ENCODE data around the gene GRIA1. TPM values are rescaled to one million over a fixed set of nuclear protein-coding genes. Genes with fewer than 3 reads are reported as not detected.

GRIA1 gene
- total RNA-seq, 4 donors from 2014 or later, result 0.12 to 0.19 TPM; not detected in 2

DNA sequence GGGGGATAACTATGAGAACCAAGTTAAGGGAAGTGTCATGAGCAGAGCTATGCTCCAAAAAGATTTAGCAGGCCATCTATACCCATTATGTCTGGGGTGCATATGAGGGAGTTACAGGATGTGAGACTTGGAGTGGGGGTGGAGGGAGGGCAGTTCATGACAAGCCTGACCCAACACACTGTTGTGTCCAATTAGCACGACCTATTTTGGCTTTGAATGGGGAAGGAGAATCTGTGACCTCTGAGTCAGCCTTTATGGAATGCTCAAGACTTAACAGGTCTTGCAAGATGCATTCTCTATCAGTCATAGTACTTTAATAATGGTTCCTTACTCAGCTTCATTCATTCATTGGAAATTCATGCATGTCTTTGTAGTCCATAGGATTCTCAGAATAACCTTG is 71.7 kb downstream of the GRIA1 start:
- Histone ChIP-seq H3K9me3 (no peaks in the 10 kb centered on the region), H3K36me3 (no peaks in the 10 kb centered on the region), H3K27me3 (no peaks in the 10 kb centered on the region), H3K27ac (no peak overlapping the region), H3K4me3 (no peak overlapping the region), H3K4me1 (no peaks in the 10 kb centered on the region)
- intact Hi-C loops (cut with DNase I), result no loop called here
- no peak for DNase-seq
- TF ChIP-seq POLR2A (IDR thresholded peaks at IDR 0.05) (no peak), CTCF (IDR thresholded peaks at IDR 0.05) (no peak)
- 33 to 40% methylated on average over 1 of the region's 1 CpG for WGBS, 2 donors

- Histone ChIP-seq H3K4me3 (no peak overlapping the region), H3K9me3 (no peaks in the 10 kb centered on the region), H3K36me3 (no peaks in the 10 kb centered on the region), H3K27ac (no peak overlapping the region), H3K4me1 (no peaks in the 10 kb centered on the region), H3K27me3 (no peaks in the 10 kb centered on the region)
- intact Hi-C loops (cut with DNase I), result no loop called here
- WGBS, 2 donors, result 67 to 83% methylated on average over 1 of the region's 1 CpG
- DNase-seq, result no peak
- TF ChIP-seq POLR2A (IDR thresholded peaks at IDR 0.05), result no peak
- TF ChIP-seq CTCF (IDR thresholded peaks at IDR 0.05), result no peak
These were observed 75.4 kb downstream of the GRIA1 start for GRCh38 chr5:153565822-153566221.

DNA sequence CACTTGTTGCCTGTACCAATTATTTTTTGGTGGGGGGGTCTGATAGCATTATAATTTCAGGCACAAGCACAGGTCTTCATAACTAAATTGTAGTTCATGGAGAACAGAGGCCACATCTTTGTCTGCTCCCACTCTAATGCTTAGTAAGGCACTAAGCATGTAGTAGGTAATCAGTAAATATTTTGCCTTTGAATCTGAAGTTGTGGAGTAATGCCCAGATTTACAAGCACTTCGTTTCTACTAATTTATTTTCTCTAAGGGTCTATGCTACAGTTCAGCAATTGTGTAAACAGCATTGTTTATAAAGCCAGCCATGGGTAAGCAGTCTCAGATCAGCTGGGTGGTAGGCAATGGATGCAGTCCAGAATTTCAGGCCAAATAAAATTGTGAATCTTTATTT is 78.6 kb downstream of the GRIA1 start:
- Histone ChIP-seq H3K9me3 (no peaks in the 10 kb centered on the region), H3K27ac (no peak overlapping the region), H3K4me1 (no peaks in the 10 kb centered on the region), H3K36me3 (no peaks in the 10 kb centered on the region), H3K27me3 (no peaks in the 10 kb centered on the region), H3K4me3 (no peak overlapping the region)
- no peak for TF ChIP-seq POLR2A (IDR thresholded peaks at IDR 0.05)
- TF ChIP-seq CTCF (IDR thresholded peaks at IDR 0.05), result no peak
- 17 to 33% methylated on average over 1 of the region's 1 CpG for WGBS, 2 donors
- no peak for DNase-seq
- intact Hi-C loops (cut with DNase I), result no loop called here

- Histone ChIP-seq H3K4me3 (no peak overlapping the region), H3K27me3 (no peaks in the 10 kb centered on the region), H3K27ac (no peak overlapping the region), H3K9me3 (no peaks in the 10 kb centered on the region), H3K4me1 (no peaks in the 10 kb centered on the region), H3K36me3 (no peaks in the 10 kb centered on the region)
- intact Hi-C loops (cut with DNase I), result no loop called here
- no peak for DNase-seq
- 20 to 65% methylated on average over 2 of the region's 2 CpGs for WGBS, 2 donors
- TF ChIP-seq POLR2A (IDR thresholded peaks at IDR 0.05) (no peak), CTCF (IDR thresholded peaks at IDR 0.05) (no peak)
These were observed 80.7 kb downstream of the GRIA1 start for GRCh38 chr5:153571162-153571561.

GRCh38 chr5:153572411-153573145 is 82.1 kb downstream of the GRIA1 start:
- Histone ChIP-seq H3K27ac (no peak overlapping the region), H3K27me3 (no peaks in the 10 kb centered on the region), H3K9me3 (no peaks in the 10 kb centered on the region), H3K4me3 (no peak overlapping the region), H3K4me1 (no peaks in the 10 kb centered on the region), H3K36me3 (no peaks in the 10 kb centered on the region)
- WGBS, 2 donors, result 75 to 83% methylated on average over 7 to 8 of the region's 8 CpGs
- TF ChIP-seq POLR2A (IDR thresholded peaks at IDR 0.05) (no peak), CTCF (IDR thresholded peaks at IDR 0.05) (no peak)
- intact Hi-C loops (cut with DNase I), result no loop called here
- no peak for DNase-seq
